Measurements from ENCODE around the gene MYT1. TPM values are rescaled to one million over a fixed set of nuclear protein-coding genes. Genes with fewer than 3 reads are reported as not detected.

MYT1 gene
- total RNA-seq, 1 donor from 2014 or later, result not detected

DNA sequence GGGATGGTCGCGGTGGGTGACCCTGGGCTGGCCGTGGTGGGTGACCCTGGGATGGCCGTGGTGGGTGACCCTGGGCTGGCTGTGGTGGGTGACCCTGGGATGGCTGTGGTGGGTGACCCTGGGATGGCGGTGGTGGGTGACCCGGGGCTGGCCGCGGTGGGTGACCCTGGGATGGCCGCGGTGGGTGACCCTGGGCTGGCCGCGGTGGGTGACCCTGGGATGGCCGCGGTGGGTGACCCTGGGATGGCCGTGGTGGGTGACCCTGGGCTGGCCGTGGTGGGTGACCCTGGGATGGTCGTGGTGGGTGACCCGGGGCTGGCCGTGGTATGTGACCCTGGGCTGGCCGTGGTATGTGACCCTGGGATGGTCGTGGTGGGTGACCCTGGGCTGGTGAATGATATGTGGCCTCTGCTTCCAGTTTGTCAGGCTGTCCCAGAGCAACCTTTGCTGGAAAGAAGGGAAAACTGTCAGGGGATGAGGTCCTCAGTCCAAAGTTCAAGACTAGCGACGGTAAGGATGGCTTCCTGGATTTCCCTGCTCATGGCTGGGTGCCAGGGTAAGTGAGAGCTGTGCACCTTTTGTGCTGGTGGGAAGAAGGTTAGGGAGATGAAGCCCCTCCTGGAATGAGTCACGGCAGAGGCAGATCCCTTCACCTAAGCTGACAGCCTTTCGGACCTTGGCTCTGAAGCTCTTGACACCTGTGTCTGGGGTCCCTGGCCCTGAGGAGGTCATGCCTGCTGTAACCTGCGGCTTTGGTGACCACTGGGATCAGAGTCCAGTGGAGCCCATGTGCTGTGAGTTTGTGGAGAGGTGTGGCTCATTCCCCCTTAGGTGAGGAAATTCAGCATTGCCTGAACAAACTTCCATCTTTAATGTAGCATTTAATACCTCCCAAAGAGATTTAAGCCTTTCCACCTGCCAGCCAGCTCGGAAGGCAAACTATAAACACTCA lies 72.2 kb downstream of the MYT1 start:
- H3K9me3 ChIP-seq (ENCODE audit: control insufficient read depth in 3 of 3, low read length in 3 of 3), result no peaks in the 10 kb centered on the region
- no peak overlapping the region for H3K9ac ChIP-seq (ENCODE audit: low read depth in 1 of 3, low read length in 3 of 3)
- no peaks in the 10 kb centered on the region for H3K36me3 ChIP-seq (ENCODE audit: control insufficient read depth in 3 of 3, insufficient read depth in 3 of 3, low read length in 3 of 3)
- no peak overlapping the region for H3K27ac ChIP-seq (ENCODE audit: low read depth, low read length)
- H3K27me3 ChIP-seq (ENCODE audit: control insufficient read depth in 3 of 3, insufficient read depth in 3 of 3, low read length in 3 of 3), result no peaks in the 10 kb centered on the region
- no peak overlapping the region for H3K4me3 ChIP-seq (ENCODE audit: low read length in 3 of 3)
- peaks cover 22 to 41% (median 29%) of the 10 kb centered on the region in 3 donors for H3K4me1 ChIP-seq (ENCODE audit: control insufficient read depth in 3 of 3, insufficient read depth in 3 of 3, low read length in 3 of 3)

GRCh38 chr20:64237316-64237715 lies 73.1 kb downstream of the MYT1 start:
- H3K27ac ChIP-seq (ENCODE audit: low read depth, low read length), result no peak overlapping the region

GRCh38 chr20:64238115-64238825 lies 74.0 kb downstream of the MYT1 start:
- Histone ChIP-seq H3K27ac (ENCODE audit: low read depth, low read length) (no peak overlapping the region), H3K27me3 (ENCODE audit: control insufficient read depth in 3 of 3, insufficient read depth in 3 of 3, low read length in 3 of 3) (no peaks in the 10 kb centered on the region), H3K36me3 (ENCODE audit: control insufficient read depth in 3 of 3, insufficient read depth in 3 of 3, low read length in 3 of 3) (no peaks in the 10 kb centered on the region), H3K4me3 (ENCODE audit: low read length in 3 of 3) (peak overlapping the region in 1 of 3 donors; percentile 17), H3K9me3 (ENCODE audit: control insufficient read depth in 3 of 3, low read length in 3 of 3) (no peaks in the 10 kb centered on the region), H3K9ac (ENCODE audit: low read depth in 1 of 3, low read length in 3 of 3) (no peak overlapping the region), H3K4me1 (ENCODE audit: control insufficient read depth in 3 of 3, insufficient read depth in 3 of 3, low read length in 3 of 3) (peaks cover 20 to 33% (median 21%) of the 10 kb centered on the region in 3 donors)

More at GRCh38 chr20:64237316-64237715, 73.1 kb downstream of the MYT1 start:
- no peaks in the 10 kb centered on the region for H3K9me3 ChIP-seq (ENCODE audit: control insufficient read depth in 3 of 3, low read length in 3 of 3)
- no peaks in the 10 kb centered on the region for H3K36me3 ChIP-seq (ENCODE audit: control insufficient read depth in 3 of 3, insufficient read depth in 3 of 3, low read length in 3 of 3)
- H3K4me3 ChIP-seq (ENCODE audit: low read length in 3 of 3), result no peak overlapping the region
- H3K4me1 ChIP-seq (ENCODE audit: control insufficient read depth in 3 of 3, insufficient read depth in 3 of 3, low read length in 3 of 3), result peaks cover 22 to 39% (median 27%) of the 10 kb centered on the region in 3 donors
- H3K9ac ChIP-seq (ENCODE audit: low read depth in 1 of 3, low read length in 3 of 3), result no peak overlapping the region
- no peaks in the 10 kb centered on the region for H3K27me3 ChIP-seq (ENCODE audit: control insufficient read depth in 3 of 3, insufficient read depth in 3 of 3, low read length in 3 of 3)

DNA sequence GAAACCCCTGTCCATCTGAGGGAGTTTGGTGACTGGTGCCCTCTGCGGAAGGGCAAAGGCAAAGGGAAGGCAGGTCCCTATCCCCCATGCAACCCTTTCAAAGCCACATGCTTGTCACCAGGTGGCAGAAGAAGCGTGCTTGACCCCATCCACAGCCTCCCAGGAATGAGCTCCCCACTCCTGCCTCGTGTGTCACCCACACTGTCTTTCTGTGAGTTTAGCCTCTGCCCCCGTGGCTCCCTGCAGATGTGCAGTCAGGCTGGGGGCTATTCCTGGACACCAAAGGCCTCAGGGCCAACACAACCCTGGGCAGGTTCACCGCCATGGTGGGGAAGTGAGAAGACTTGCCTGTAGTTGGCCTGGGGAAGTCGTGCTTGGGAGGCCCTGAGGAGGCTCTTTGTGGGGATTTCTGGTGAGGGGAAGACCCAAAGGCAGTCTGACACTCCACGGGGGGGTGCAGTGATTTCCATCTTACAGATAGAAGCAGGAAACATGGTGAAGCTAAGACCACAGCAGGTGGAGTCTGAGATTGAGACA lies 74.7 kb downstream of the MYT1 start:
- no peaks in the 10 kb centered on the region for H3K9me3 ChIP-seq (ENCODE audit: control insufficient read depth in 3 of 3, low read length in 3 of 3)
- no peak overlapping the region for H3K4me3 ChIP-seq (ENCODE audit: low read length in 3 of 3)
- no peaks in the 10 kb centered on the region for H3K36me3 ChIP-seq (ENCODE audit: control insufficient read depth in 3 of 3, insufficient read depth in 3 of 3, low read length in 3 of 3)
- H3K4me1 ChIP-seq (ENCODE audit: control insufficient read depth in 3 of 3, insufficient read depth in 3 of 3, low read length in 3 of 3), result peaks cover 15 to 27% (median 16%) of the 10 kb centered on the region in 3 donors
- no peaks in the 10 kb centered on the region for H3K27me3 ChIP-seq (ENCODE audit: control insufficient read depth in 3 of 3, insufficient read depth in 3 of 3, low read length in 3 of 3)
- H3K27ac ChIP-seq (ENCODE audit: low read depth, low read length), result no peak overlapping the region
- no peak overlapping the region for H3K9ac ChIP-seq (ENCODE audit: low read depth in 1 of 3, low read length in 3 of 3)

DNA sequence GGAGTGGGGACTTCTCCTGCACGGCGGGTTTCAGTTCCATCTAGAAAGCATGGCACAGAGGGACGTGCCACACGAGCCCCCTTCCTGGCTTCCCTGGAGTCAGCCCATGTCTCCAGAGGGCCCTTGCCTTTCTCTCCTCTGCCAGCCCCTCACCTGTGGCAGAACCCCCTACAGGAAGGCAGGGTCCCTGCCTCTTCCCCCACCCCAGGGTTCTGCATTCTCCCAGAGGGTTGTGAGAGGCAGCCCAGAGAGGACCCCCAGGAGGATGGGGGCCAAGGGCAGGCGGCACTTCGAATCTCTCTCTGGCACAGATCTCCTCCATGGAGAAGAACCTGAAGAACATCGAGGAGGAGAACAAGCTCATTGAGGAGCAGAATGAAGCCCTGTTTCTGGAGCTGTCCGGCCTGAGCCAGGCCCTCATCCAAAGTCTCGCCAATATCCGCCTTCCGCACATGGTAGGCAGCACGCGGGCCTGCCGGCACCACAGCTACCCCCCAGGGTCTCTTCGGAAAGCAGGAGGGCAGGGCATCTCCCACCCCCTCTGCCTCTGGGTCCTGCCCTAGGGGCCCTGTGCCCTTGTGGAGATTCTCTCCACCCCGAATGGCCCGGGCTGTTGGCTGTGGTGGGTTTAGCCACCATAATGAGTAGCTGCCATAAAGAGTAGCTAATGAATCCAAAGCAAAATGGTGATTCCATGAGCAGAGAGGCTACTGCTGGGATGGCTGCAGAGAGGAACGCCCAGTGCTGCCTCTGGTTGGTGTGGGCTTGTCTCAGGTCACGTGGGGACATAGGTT lies 75.4 kb downstream of the MYT1 start:
- no peaks in the 10 kb centered on the region for H3K27me3 ChIP-seq (ENCODE audit: control insufficient read depth in 3 of 3, insufficient read depth in 3 of 3, low read length in 3 of 3)
- H3K27ac ChIP-seq (ENCODE audit: low read depth, low read length), result no peak overlapping the region
- H3K9me3 ChIP-seq (ENCODE audit: control insufficient read depth in 3 of 3, low read length in 3 of 3), result no peaks in the 10 kb centered on the region
- no peak overlapping the region for H3K9ac ChIP-seq (ENCODE audit: low read depth in 1 of 3, low read length in 3 of 3)
- no peaks in the 10 kb centered on the region for H3K36me3 ChIP-seq (ENCODE audit: control insufficient read depth in 3 of 3, insufficient read depth in 3 of 3, low read length in 3 of 3)
- H3K4me3 ChIP-seq (ENCODE audit: low read length in 3 of 3), result no peak overlapping the region
- H3K4me1 ChIP-seq (ENCODE audit: control insufficient read depth in 3 of 3, insufficient read depth in 3 of 3, low read length in 3 of 3), result peaks cover 10 to 21% (median 11%) of the 10 kb centered on the region in 3 donors

DNA sequence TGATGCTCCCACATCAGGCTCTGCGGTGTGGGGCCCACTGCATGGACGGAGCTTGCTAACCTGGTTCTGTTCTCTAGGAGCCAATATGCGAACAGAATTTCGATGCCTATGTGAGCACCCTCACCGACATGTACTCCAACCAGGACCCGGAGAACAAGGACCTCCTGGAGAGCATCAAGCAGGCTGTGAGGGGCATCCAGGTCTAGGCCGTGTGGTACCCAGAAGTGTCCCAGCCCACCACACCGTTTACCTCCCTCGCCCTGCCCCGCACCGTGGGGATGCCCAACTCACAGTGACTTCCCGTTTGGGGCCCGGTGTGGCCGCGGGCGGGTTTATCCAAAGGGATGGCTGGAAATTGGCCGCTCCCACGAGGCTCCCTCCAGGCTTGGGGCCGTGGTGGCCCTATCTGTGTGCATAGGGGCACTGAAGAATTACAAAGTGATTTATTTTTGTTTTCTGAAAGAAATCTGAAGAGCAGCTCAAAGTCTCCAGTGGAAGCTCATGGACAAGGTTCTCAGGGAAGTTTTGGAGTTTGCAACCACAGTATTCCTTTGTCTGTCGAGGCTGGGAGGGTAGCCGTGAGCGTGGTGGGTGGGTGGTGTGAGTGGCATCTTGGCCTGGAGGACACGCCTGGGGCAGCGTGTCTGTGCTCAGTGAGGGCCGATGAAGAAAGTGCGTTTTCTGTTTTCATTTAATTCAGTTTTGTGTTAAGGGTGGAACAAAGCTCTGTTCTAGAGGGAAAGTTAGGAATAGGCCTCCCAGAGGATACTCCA lies 76.2 kb downstream of the MYT1 start:
- Histone ChIP-seq H3K9me3 (ENCODE audit: control insufficient read depth in 3 of 3, low read length in 3 of 3) (no peaks in the 10 kb centered on the region), H3K4me3 (ENCODE audit: low read length in 3 of 3) (no peak overlapping the region), H3K36me3 (ENCODE audit: control insufficient read depth in 3 of 3, insufficient read depth in 3 of 3, low read length in 3 of 3) (no peaks in the 10 kb centered on the region), H3K27me3 (ENCODE audit: control insufficient read depth in 3 of 3, insufficient read depth in 3 of 3, low read length in 3 of 3) (peaks cover 0 to 6% (median 6%) of the 10 kb centered on the region in 3 donors), H3K9ac (ENCODE audit: low read depth in 1 of 3, low read length in 3 of 3) (no peak overlapping the region), H3K27ac (ENCODE audit: low read depth, low read length) (no peak overlapping the region), H3K4me1 (ENCODE audit: control insufficient read depth in 3 of 3, insufficient read depth in 3 of 3, low read length in 3 of 3) (peaks cover 10 to 21% (median 11%) of the 10 kb centered on the region in 3 donors)

GRCh38 chr20:64241061-64241460 lies 76.8 kb downstream of the MYT1 start:
- no peaks in the 10 kb centered on the region for H3K36me3 ChIP-seq (ENCODE audit: control insufficient read depth in 3 of 3, insufficient read depth in 3 of 3, low read length in 3 of 3)
- H3K4me3 ChIP-seq (ENCODE audit: low read length in 3 of 3), result no peak overlapping the region
- H3K9me3 ChIP-seq (ENCODE audit: control insufficient read depth in 3 of 3, low read length in 3 of 3), result no peaks in the 10 kb centered on the region
- H3K9ac ChIP-seq (ENCODE audit: low read depth in 1 of 3, low read length in 3 of 3), result no peak overlapping the region
- peaks cover 10 to 21% (median 11%) of the 10 kb centered on the region in 3 donors for H3K4me1 ChIP-seq (ENCODE audit: control insufficient read depth in 3 of 3, insufficient read depth in 3 of 3, low read length in 3 of 3)
- no peak overlapping the region for H3K27ac ChIP-seq (ENCODE audit: low read depth, low read length)
- peaks cover 1 to 10% (median 8%) of the 10 kb centered on the region in 3 donors for H3K27me3 ChIP-seq (ENCODE audit: control insufficient read depth in 3 of 3, insufficient read depth in 3 of 3, low read length in 3 of 3)

DNA sequence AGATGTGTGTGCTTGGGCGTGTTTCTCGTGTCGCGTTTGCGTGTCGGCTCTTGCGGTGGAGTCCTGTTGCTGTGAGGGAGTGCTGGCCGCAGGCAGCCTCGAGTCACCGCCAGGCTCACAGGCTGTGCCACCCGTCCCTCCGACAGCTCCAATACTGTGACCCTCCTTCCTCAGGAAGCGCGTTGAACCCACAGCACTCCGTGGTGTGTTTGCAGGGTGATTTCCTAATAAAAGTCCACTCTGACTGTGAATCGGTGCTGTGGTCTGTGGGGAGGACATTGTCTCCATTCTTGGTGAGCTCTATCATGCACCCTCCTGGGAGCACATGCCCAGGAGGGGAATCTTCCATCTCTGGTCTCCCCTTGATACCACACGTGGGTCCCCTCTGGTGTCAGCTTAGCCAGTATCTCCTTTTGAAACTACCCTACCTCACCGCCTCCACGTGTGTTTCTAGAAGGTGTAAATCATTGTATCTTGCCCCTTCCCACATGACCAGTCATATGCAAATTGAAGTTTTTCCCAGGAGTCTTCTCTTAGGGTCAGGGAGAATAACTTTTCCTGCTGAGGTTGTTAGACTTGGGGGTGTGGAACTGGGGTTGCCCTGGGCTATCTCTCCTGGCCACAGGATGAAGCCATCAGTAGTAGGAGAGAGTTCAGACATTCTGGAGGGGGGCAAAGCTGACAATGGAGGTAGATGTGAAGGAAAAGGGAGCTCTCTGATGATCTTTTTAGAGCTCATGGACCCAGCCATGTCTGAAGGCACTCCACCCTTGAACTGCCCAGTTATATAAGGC lies 77.9 kb downstream of the MYT1 start:
- Histone ChIP-seq H3K9ac (ENCODE audit: low read depth in 1 of 3, low read length in 3 of 3) (no peak overlapping the region), H3K36me3 (ENCODE audit: control insufficient read depth in 3 of 3, insufficient read depth in 3 of 3, low read length in 3 of 3) (no peaks in the 10 kb centered on the region), H3K4me1 (ENCODE audit: control insufficient read depth in 3 of 3, insufficient read depth in 3 of 3, low read length in 3 of 3) (peaks cover 10 to 16% (median 11%) of the 10 kb centered on the region in 3 donors), H3K9me3 (ENCODE audit: control insufficient read depth in 3 of 3, low read length in 3 of 3) (no peaks in the 10 kb centered on the region), H3K4me3 (ENCODE audit: low read length in 3 of 3) (no peak overlapping the region), H3K27me3 (ENCODE audit: control insufficient read depth in 3 of 3, insufficient read depth in 3 of 3, low read length in 3 of 3) (peaks cover 7 to 16% (median 15%) of the 10 kb centered on the region in 3 donors), H3K27ac (ENCODE audit: low read depth, low read length) (no peak overlapping the region)
